Measurements from ENCODE around the gene HVCN1. TPM values are rescaled to one million over a fixed set of nuclear protein-coding genes. Genes with fewer than 3 reads are reported as not detected.
A peak's percentile ranks its signal among the peaks of the same experiment; 100 is the strongest.

Gene HVCN1
- total RNA-seq, 5 donors from 2014 or later (not counting 1 experiment from before 2014, with no cell fraction given), result 5.6 to 18.7 (median 14.2) TPM

- no peak for DNase-seq
- H3K4me3 ChIP-seq (ENCODE audit: control insufficient read depth in 1 of 2, extremely low read depth in 1 of 2, low read length in 1 of 2), result no peak overlapping the region
- H3K36me3 ChIP-seq (ENCODE audit: control insufficient read depth in 2 of 2, extremely low read depth in 1 of 2, insufficient read depth in 1 of 2, low read length in 1 of 2), result peaks cover 5% of the 10 kb centered on the region in 2 donors
- 88% methylated on average over 1 of the region's 3 CpGs for WGBS (ENCODE audit: insufficient coverage)
- H3K27ac ChIP-seq (ENCODE audit: low read length), result no peak overlapping the region
- ChIA-PET CTCF (interaction anchor here in 1 of 2 donors (0.5 to 0.8 kb wide), 2 partner anchors 43 to 111 kb away, joined by 3 to 4 read pairs; no protein-coding TSS in a partner anchor), POLR2A (no interaction called here)
- Mint-ChIP-seq H3K36me3 (peaks cover 31% of the 10 kb centered on the region), H3K27ac (peak overlapping the region in 1 of 2 donors; percentile 25), H3K4me1 (peaks cover 34 to 50% (median 36%) of the 10 kb centered on the region in 3 donors), H3K27me3 (no peaks in the 10 kb centered on the region), H3K4me3 (peak overlapping the region; percentile 26 to 95 (median 83)), H3K9me3 (no peaks in the 10 kb centered on the region)
- no peaks in the 10 kb centered on the region for H3K27me3 ChIP-seq (replicated peaks in 1 of 2; ENCODE audit: control insufficient read depth in 2 of 2, extremely low read depth in 1 of 2, insufficient read depth in 2 of 2, low read length in 1 of 2)
- H3K4me1 ChIP-seq (ENCODE audit: control insufficient read depth in 1 of 2, extremely low read depth in 1 of 2, insufficient read depth in 2 of 2, low read length in 2 of 2), result peaks cover 11 to 36% of the 10 kb centered on the region in 2 experiments
- ATAC-seq (replicated peaks in 1 of 4), result no peak
- H3K9me3 ChIP-seq, result no peaks in the 10 kb centered on the region
Measured at GRCh38 chr12:110686294-110686903, 2.5 kb downstream of the HVCN1 start.

DNA sequence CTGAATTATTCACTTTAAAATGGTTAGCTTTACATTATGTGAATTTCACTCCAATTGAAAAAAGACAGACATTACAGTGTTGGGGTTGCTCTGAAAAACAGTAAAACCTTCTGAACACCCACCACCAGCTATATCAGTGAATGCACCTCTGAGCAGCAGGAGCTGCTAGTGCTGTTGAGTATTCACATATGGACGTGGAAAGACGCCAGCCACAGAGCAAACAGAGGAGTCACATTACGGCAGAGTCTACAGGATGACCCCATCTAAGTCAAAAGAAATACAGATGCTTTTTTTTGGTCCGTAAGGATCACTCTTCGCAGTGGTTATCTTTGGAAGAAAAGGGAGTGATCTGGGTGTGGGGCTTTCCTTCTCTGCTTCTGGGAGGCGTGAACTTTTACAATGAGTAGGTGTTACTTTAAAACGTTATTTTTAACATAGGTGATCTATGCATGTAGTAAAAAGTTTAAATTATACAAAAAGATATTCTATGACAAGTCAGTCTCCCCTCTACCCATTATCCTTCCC lies 4.5 kb downstream of the HVCN1 start:
- 84% methylated on average over 3 of the region's 7 CpGs for whole genome bisulfite sequencing (ENCODE audit: insufficient coverage)
- Mint-ChIP-seq H3K4me1 (peaks cover 27 to 44% (median 27%) of the 10 kb centered on the region in 3 donors), H3K9me3 (no peaks in the 10 kb centered on the region), H3K27ac (no peak overlapping the region), H3K27me3 (no peaks in the 10 kb centered on the region), H3K36me3 (peaks cover 31% of the 10 kb centered on the region), H3K4me3 (no peak overlapping the region)
- DNase-seq (no peak), ATAC-seq (replicated peaks in 1 of 4) (no peak)
- H3K9me3 ChIP-seq, result no peaks in the 10 kb centered on the region
- POLR2A ChIA-PET, result no interaction called here
- no peaks in the 10 kb centered on the region for H3K27me3 ChIP-seq (replicated peaks in 1 of 2; ENCODE audit: control insufficient read depth in 2 of 2, extremely low read depth in 1 of 2, insufficient read depth in 2 of 2, low read length in 1 of 2)
- H3K4me3 ChIP-seq (ENCODE audit: control insufficient read depth in 1 of 2, extremely low read depth in 1 of 2, low read length in 1 of 2), result no peak overlapping the region
- H3K27ac ChIP-seq (ENCODE audit: low read length), result no peak overlapping the region
- CTCF ChIA-PET, result no interaction called here
- peaks cover 5% of the 10 kb centered on the region in 2 donors for H3K36me3 ChIP-seq (ENCODE audit: control insufficient read depth in 2 of 2, extremely low read depth in 1 of 2, insufficient read depth in 1 of 2, low read length in 1 of 2)
- peaks cover 4 to 24% of the 10 kb centered on the region in 2 experiments for H3K4me1 ChIP-seq (ENCODE audit: control insufficient read depth in 1 of 2, extremely low read depth in 1 of 2, insufficient read depth in 2 of 2, low read length in 2 of 2)

DNA sequence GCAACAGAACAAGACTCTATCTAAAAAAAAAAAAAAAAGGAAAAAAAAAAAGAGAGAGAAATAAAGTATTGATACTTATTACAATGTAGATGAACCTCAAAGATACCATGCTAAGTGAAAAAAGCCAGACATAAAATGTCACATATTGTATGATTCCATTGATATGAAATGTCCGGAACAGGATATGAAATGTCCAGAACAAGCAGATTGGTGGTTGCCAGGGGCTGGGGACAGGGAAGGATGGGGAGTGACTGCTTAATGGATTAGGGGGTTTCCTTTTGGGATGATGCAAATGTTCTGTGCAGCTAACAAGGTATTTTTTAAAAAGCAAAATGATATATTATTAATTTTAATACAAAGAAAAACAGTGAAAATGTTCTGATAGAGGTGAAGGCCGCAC lies 5.0 kb downstream of the HVCN1 start:
- Histone ChIP-seq H3K4me1 (ENCODE audit: control insufficient read depth in 1 of 2, extremely low read depth in 1 of 2, insufficient read depth in 2 of 2, low read length in 2 of 2) (peaks cover 8 to 26% of the 10 kb centered on the region in 2 experiments), H3K9me3 (no peaks in the 10 kb centered on the region), H3K4me3 (ENCODE audit: control insufficient read depth in 1 of 2, extremely low read depth in 1 of 2, low read length in 1 of 2) (no peak overlapping the region), H3K36me3 (ENCODE audit: control insufficient read depth in 2 of 2, extremely low read depth in 1 of 2, insufficient read depth in 1 of 2, low read length in 1 of 2) (peaks cover 5 to 8% of the 10 kb centered on the region in 2 donors), H3K27ac (ENCODE audit: low read length) (no peak overlapping the region), H3K27me3 (replicated peaks in 1 of 2; ENCODE audit: control insufficient read depth in 2 of 2, extremely low read depth in 1 of 2, insufficient read depth in 2 of 2, low read length in 1 of 2) (no peaks in the 10 kb centered on the region)
- ChIA-PET POLR2A (no interaction called here), CTCF (interaction anchor here in 1 of 2 donors (0.7 kb wide), 1 partner anchor 862 kb away, joined by 5 read pairs; no protein-coding TSS in a partner anchor)
- WGBS (ENCODE audit: insufficient coverage), result 86% methylated on average over 1 of the region's 2 CpGs
- Mint-ChIP-seq H3K4me3 (no peak overlapping the region), H3K36me3 (peaks cover 31% of the 10 kb centered on the region), H3K27ac (no peak overlapping the region), H3K9me3 (no peaks in the 10 kb centered on the region), H3K27me3 (no peaks in the 10 kb centered on the region), H3K4me1 (peaks cover 26 to 44% (median 26%) of the 10 kb centered on the region in 3 donors)
- ATAC-seq (replicated peaks in 1 of 4) (no peak), DNase-seq (no peak)

- Histone ChIP-seq H3K4me1 (ENCODE audit: control insufficient read depth in 1 of 2, extremely low read depth in 1 of 2, insufficient read depth in 2 of 2, low read length in 2 of 2) (peaks cover 23 to 36% of the 10 kb centered on the region in 2 experiments), H3K4me3 (ENCODE audit: control insufficient read depth in 1 of 2, extremely low read depth in 1 of 2, low read length in 1 of 2) (no peak overlapping the region), H3K9me3 (no peaks in the 10 kb centered on the region), H3K27me3 (replicated peaks in 1 of 2; ENCODE audit: control insufficient read depth in 2 of 2, extremely low read depth in 1 of 2, insufficient read depth in 2 of 2, low read length in 1 of 2) (no peaks in the 10 kb centered on the region), H3K27ac (ENCODE audit: low read length) (no peak overlapping the region), H3K36me3 (ENCODE audit: control insufficient read depth in 2 of 2, extremely low read depth in 1 of 2, insufficient read depth in 1 of 2, low read length in 1 of 2) (peaks cover 3 to 5% of the 10 kb centered on the region in 2 donors)
- ChIA-PET POLR2A (interaction anchor here in 1 of 2 donors (0.6 kb wide), 1 partner anchor 18 kb away, joined by 8 read pairs; no protein-coding TSS in a partner anchor), CTCF (interaction anchor here in 1 of 2 donors (0.6 to 0.8 kb wide), 2 partner anchors 495 to 865 kb away, joined by 4 to 6 read pairs; no protein-coding TSS in a partner anchor)
- Mint-ChIP-seq H3K9me3 (no peaks in the 10 kb centered on the region), H3K4me3 (no peak overlapping the region), H3K27me3 (no peaks in the 10 kb centered on the region), H3K27ac (peak overlapping the region; percentile 36 to 52), H3K36me3 (peaks cover 23% of the 10 kb centered on the region), H3K4me1 (peaks cover 29 to 43% (median 38%) of the 10 kb centered on the region in 3 donors)
- DNase-seq (no peak), ATAC-seq (replicated peaks in 1 of 4) (no peak)
- WGBS (ENCODE audit: insufficient coverage), result 89% methylated on average over 1 of the region's 1 CpG
Measured at GRCh38 chr12:110680032-110680431, 8.9 kb downstream of the HVCN1 start.

DNA sequence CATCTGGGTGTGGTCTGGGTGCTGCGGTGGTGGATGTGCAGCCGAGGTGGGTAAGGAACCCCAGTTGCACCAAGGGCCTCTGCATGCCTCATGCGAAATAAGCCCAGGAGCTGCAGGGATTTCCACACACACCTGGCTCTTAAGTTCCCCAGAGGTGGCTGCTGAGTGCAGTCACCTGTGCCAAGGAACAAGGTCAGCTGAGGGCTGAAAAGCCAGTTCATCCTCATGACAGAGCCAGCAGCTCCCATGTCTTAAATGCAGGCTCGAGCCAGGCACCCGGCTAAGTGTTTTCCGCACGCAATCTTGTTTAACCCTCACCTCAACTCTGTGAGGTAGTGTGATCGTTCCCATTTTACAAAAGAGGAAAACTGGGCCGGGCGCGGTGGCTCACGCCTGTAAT lies 9.7 kb downstream of the HVCN1 start:
- ChIA-PET CTCF (no interaction called here), POLR2A (no interaction called here)
- H3K27me3 ChIP-seq (replicated peaks in 1 of 2; ENCODE audit: control insufficient read depth in 2 of 2, extremely low read depth in 1 of 2, insufficient read depth in 2 of 2, low read length in 1 of 2), result no peaks in the 10 kb centered on the region
- Mint-ChIP-seq H3K4me1 (peaks cover 26 to 45% (median 38%) of the 10 kb centered on the region in 3 donors), H3K27ac (no peak overlapping the region), H3K9me3 (peaks cover 3 to 6% (median 4%) of the 10 kb centered on the region in 3 donors), H3K4me3 (no peak overlapping the region), H3K27me3 (no peaks in the 10 kb centered on the region), H3K36me3 (peaks cover 26% of the 10 kb centered on the region)
- WGBS (ENCODE audit: insufficient coverage), result 90% methylated on average over 3 of the region's 12 CpGs
- H3K36me3 ChIP-seq (ENCODE audit: control insufficient read depth in 2 of 2, extremely low read depth in 1 of 2, insufficient read depth in 1 of 2, low read length in 1 of 2), result peaks cover 3% of the 10 kb centered on the region in 2 donors
- ATAC-seq (replicated peaks in 1 of 4), result no peak
- H3K27ac ChIP-seq (ENCODE audit: low read length), result no peak overlapping the region
- no peaks in the 10 kb centered on the region for H3K9me3 ChIP-seq
- peaks cover 23 to 36% of the 10 kb centered on the region in 2 experiments for H3K4me1 ChIP-seq (ENCODE audit: control insufficient read depth in 1 of 2, extremely low read depth in 1 of 2, insufficient read depth in 2 of 2, low read length in 2 of 2)
- no peak for DNase-seq
- no peak overlapping the region for H3K4me3 ChIP-seq (ENCODE audit: control insufficient read depth in 1 of 2, extremely low read depth in 1 of 2, low read length in 1 of 2)

- ATAC-seq (replicated peaks in 1 of 4) (peak in 1 of 4 experiments; percentile 13), DNase-seq (no peak)
- Histone ChIP-seq H3K27ac (ENCODE audit: low read length) (peak overlapping the region; percentile 35), H3K4me1 (ENCODE audit: control insufficient read depth in 1 of 2, extremely low read depth in 1 of 2, insufficient read depth in 2 of 2, low read length in 2 of 2) (peaks cover 23 to 36% of the 10 kb centered on the region in 2 experiments), H3K4me3 (ENCODE audit: control insufficient read depth in 1 of 2, extremely low read depth in 1 of 2, low read length in 1 of 2) (peak overlapping the region in 1 of 2 donors; percentile 35), H3K9me3 (no peaks in the 10 kb centered on the region), H3K36me3 (ENCODE audit: control insufficient read depth in 2 of 2, extremely low read depth in 1 of 2, insufficient read depth in 1 of 2, low read length in 1 of 2) (peaks cover 3% of the 10 kb centered on the region in 2 donors), H3K27me3 (replicated peaks in 1 of 2; ENCODE audit: control insufficient read depth in 2 of 2, extremely low read depth in 1 of 2, insufficient read depth in 2 of 2, low read length in 1 of 2) (no peaks in the 10 kb centered on the region)
- Mint-ChIP-seq H3K36me3 (peaks cover 25% of the 10 kb centered on the region), H3K4me1 (peaks cover 26 to 53% (median 38%) of the 10 kb centered on the region in 3 donors), H3K27ac (peak overlapping the region; percentile 87 to 91), H3K9me3 (peaks cover 3 to 7% (median 4%) of the 10 kb centered on the region in 3 donors), H3K27me3 (no peaks in the 10 kb centered on the region), H3K4me3 (peak overlapping the region in 1 of 3 donors; percentile 74)
- CTCF ChIA-PET, result interaction anchor here (0.6 to 0.7 kb wide), 4 partner anchors 13 to 74 kb away, joined by 3 to 4 read pairs (median 3); no protein-coding TSS in a partner anchor
- POLR2A ChIA-PET, result interaction anchor here in 1 of 2 donors (0.7 kb wide), 1 partner anchor 134 kb away, joined by 3 read pairs; no protein-coding TSS in a partner anchor
- WGBS (ENCODE audit: insufficient coverage), result no CpG with 5 or more reads among the region's 4 CpGs
Measured at GRCh38 chr12:110677982-110678381, 10.9 kb downstream of the HVCN1 start.
